Heart left ventricle (tissue), 16 donors: Measurements from ENCODE around the gene DSCAML1. TPM values are rescaled to one million over a fixed set of nuclear protein-coding genes. Genes with fewer than 3 reads are reported as not detected.

Experiments used
- ATAC-seq, 4 donors: fragments of 200-7000 bp; cut with Tn5 transposase; one replicate each; pipeline ENCODE4 v1.9.1; 2020 to 2022; ENCODE audit warnings: moderate library complexity in 4 of 4, mild to moderate bottlenecking in 3 of 4, moderate number of reproducible peaks in 1 of 4
- DNase-seq, 5 donors: peaks; one replicate each; pipeline ENCODE4 v3.0.0-alpha.2; 2020
- H3K27ac ChIP-seq, 12 donors: fragments of 200-600 bp; sonication (generic) in 4 of 12; one replicate each; pipeline versions ENCODE4 v1.5.0 to v1.8.0; 2016 to 2022; ENCODE audit warnings: mild to moderate bottlenecking in 2 of 12
- H3K27me3 ChIP-seq, 9 donors: fragments of 200-600 bp; sonication (generic) in 2 of 9; one replicate each; pipeline versions ENCODE4 v1.5.1 to v1.8.0; 2016 to 2022; ENCODE audit warnings: mild to moderate bottlenecking in 3 of 9
- H3K36me3 ChIP-seq, 9 donors: fragments of 200-600 bp; sonication (generic) in 2 of 9; one replicate each; pipeline versions ENCODE4 v1.5.0 to v1.8.0; 2018 to 2022; ENCODE audit warnings: mild to moderate bottlenecking in 2 of 9
- H3K4me1 ChIP-seq, 12 donors: fragments of 200-600 bp; sonication (generic) in 4 of 12; one replicate each; pipeline versions ENCODE4 v1.5.0 to v1.8.0; 2016 to 2022; ENCODE audit warnings: mild to moderate bottlenecking in 3 of 12
- H3K4me3 ChIP-seq, 12 donors: fragments of 200-600 bp; sonication (generic) in 4 of 12; one replicate each; pipeline versions ENCODE4 v1.5.0 to v1.8.0; 2017 to 2022; ENCODE audit warnings: mild to moderate bottlenecking in 9 of 12, moderate library complexity in 4 of 12
- H3K9me3 ChIP-seq, 12 donors: fragments of 200-600 bp; sonication (generic) in 4 of 12; one replicate each; pipeline versions ENCODE4 v1.5.0 to v1.8.0; 2016 to 2022; ENCODE audit warnings: mild to moderate bottlenecking in 1 of 12
- CTCF ChIP-seq, 12 donors: fragments of 200-600 bp; sonication (generic) in 4 of 12; IDR thresholded peaks; one replicate each; pipeline versions ENCODE4 v1.5.0 to v1.8.0; 2018 to 2022; ENCODE audit warnings: antibody characterized with exemption in 12 of 12, mild to moderate bottlenecking in 5 of 12
- POLR2A ChIP-seq, 2 donors: fragments of 450-650 bp; IDR thresholded peaks; one replicate each; pipeline ENCODE4 v1.6.1; 2017; ENCODE audit warnings: antibody characterized with exemption in 2 of 2, mild to moderate bottlenecking in 2 of 2, moderate library complexity in 2 of 2
- WGBS, 4 donors: extraction: QIAGEN DNeasy Blood & Tissue Kit in 2 of 4; methylation state at CpG; one replicate each; pipeline versions ENCODE4 v1.1.5 to v1.1.7; 2013 to 2018; 5-methylcytosine and 5-hydroxymethylcytosine counted together
- intact Hi-C, 10 donors: fragments of 100-400 bp; cut with DNase I; formaldehyde crosslinking; loops; one replicate each; pipeline versions ENCODE4 v1.11.1 to v1.14.2; 2022
- polyA plus RNA-seq, 2 donors: library from polyadenylated mRNA; stranded (reverse); fragments of 200-250 nt; gene quantifications; one replicate each; pipeline ENCODE4 v1.2.3, GENCODE V29; 2013
- total RNA-seq, 9 donors: library from RNA; depleted of rRNA in 2 of 9; stranded (reverse); fragments of >200 nt in 2 of 9; fragmentation: NEBNext Ultra II Directional in 3 of 9; extraction: Animal tissue kit (Norgen Biotek cat#: 25700) in 3 of 9; gene quantifications; one replicate each; pipeline versions ENCODE4 v1.1.0 to v1.2.4, GENCODE V29; 2016 to 2023
- donor health status: ischemic (EF 13 %, LVEDD 7.1; RV severe dilation, severe dysfunction).
- donor health status: healthy with polysubstance abuse.
- donor health status: DM: no; HTN: yes; CAD: no.
- donor health status: DM: no; HTN: no; CAD: no.
- donor health status: ischemic (EF 25% LVEDD 6.9; RV normal size, moderate dysfunction).
- donor health status: ischemic (EF 25% LVEDD 5.7; RV mildly dilated, moderate dysfunction).
- donor health status: healthy.
- donor health status: DM: yes; HTN: yes; CAD: no.
- donor health status: ischemic (EF 35%, LVEDD 5.7; RV mildly dilated, moderate dysfunction).
- donor health status: nonischemic (EF 11% LVEDD 7.7; RV severe dilation, severe dysfunction).
- donor health status: DM: yes; HTN: yes; CAD: no.
- donor health status: PGD.
- donor health status: ischemic (EF 29% LVEDD 5.4; RV normal size, mild dysfunction).
- donor health status: nonischemic (EF 23%, LVEDD 6.1; RV moderate dilation, normal function).

DSCAML1 gene
- total and polyA plus RNA-seq, 11 donors = 0.05 to 1.7 (median 0.76) TPM

- no peak for ATAC-seq
- 80 to 90% (median 87%) methylated on average over 14 of the region's 14 CpGs for WGBS, 4 donors
- H3K4me3 ChIP-seq = no peak overlapping the region
These were observed 331.6 kb downstream of the DSCAML1 start for GRCh38 chr11:117465236-117465997.

GRCh38 chr11:117464778-117465177, 332.2 kb downstream of the DSCAML1 start:
- no peaks in the 10 kb centered on the region for H3K27me3 ChIP-seq
- H3K9me3 ChIP-seq = no peaks in the 10 kb centered on the region
- no peak overlapping the region for H3K27ac ChIP-seq
- TF ChIP-seq POLR2A (IDR thresholded peaks at IDR 0.05) (no peak), CTCF (IDR thresholded peaks at IDR 0.05) (no peak)
- DNase-seq (no peak), ATAC-seq (no peak)
- intact Hi-C loops = no loop called here
- H3K4me1 ChIP-seq = no peaks in the 10 kb centered on the region
- WGBS, 4 donors = 94 to 99% (median 97%) methylated on average over 10 to 13 of the region's 13 CpGs
- H3K36me3 ChIP-seq = peaks cover 0 to 5% (median 0%) of the 10 kb centered on the region in 9 donors
- no peak overlapping the region for H3K4me3 ChIP-seq

More at GRCh38 chr11:117465236-117465997, 331.6 kb downstream of the DSCAML1 start:
- intact Hi-C loops = no loop called here
- Histone ChIP-seq H3K27me3 (no peaks in the 10 kb centered on the region), H3K36me3 (peaks cover 0 to 5% (median 0%) of the 10 kb centered on the region in 9 donors), H3K9me3 (no peaks in the 10 kb centered on the region), H3K4me1 (no peaks in the 10 kb centered on the region), H3K27ac (no peak overlapping the region)
- no peak for TF ChIP-seq CTCF (IDR thresholded peaks at IDR 0.05)
- TF ChIP-seq POLR2A (IDR thresholded peaks at IDR 0.05) = no peak
- DNase-seq = no peak

- ATAC-seq = no peak
- H3K9me3 ChIP-seq = no peaks in the 10 kb centered on the region
- peaks cover 0 to 5% (median 0%) of the 10 kb centered on the region in 9 donors for H3K36me3 ChIP-seq
- no peak overlapping the region for H3K4me3 ChIP-seq
- 76 to 81% (median 78%) methylated on average over 8 of the region's 8 CpGs for WGBS, 4 donors
- H3K27ac ChIP-seq = no peak overlapping the region
- no peaks in the 10 kb centered on the region for H3K27me3 ChIP-seq
- no peak for DNase-seq
- TF ChIP-seq CTCF (IDR thresholded peaks at IDR 0.05) = no peak
- no peak for TF ChIP-seq POLR2A (IDR thresholded peaks at IDR 0.05)
- intact Hi-C loops = no loop called here
- H3K4me1 ChIP-seq = no peaks in the 10 kb centered on the region
These were observed 334.2 kb downstream of the DSCAML1 start for GRCh38 chr11:117462864-117463247.

GRCh38 chr11:117462183-117462863, 334.7 kb downstream of the DSCAML1 start:
- Histone ChIP-seq H3K4me1 (no peaks in the 10 kb centered on the region), H3K9me3 (no peaks in the 10 kb centered on the region), H3K4me3 (no peak overlapping the region), H3K27me3 (no peaks in the 10 kb centered on the region), H3K27ac (no peak overlapping the region), H3K36me3 (peaks cover 0 to 5% (median 0%) of the 10 kb centered on the region in 9 donors)
- WGBS, 4 donors = 86 to 92% (median 88%) methylated on average over 18 of the region's 18 CpGs
- intact Hi-C loops = no loop called here
- DNase-seq = no peak
- TF ChIP-seq CTCF (IDR thresholded peaks at IDR 0.05) = no peak
- ATAC-seq = no peak
